GM20000 (cell line): ENCODE measurements around the gene FCRL4.

Experiments
- DNase-seq: peaks from one replicate; pipeline ENCODE4 v3.0.0; 2012; ENCODE audit warnings: low spot score
- CTCF ChIP-seq: IDR thresholded peaks from 2 replicates; pipeline ENCODE4 v1.5.1; 2012; ENCODE audit warnings: mild to moderate bottlenecking, control low read depth; ENCODE audit errors: extremely low read depth, missing control alignments

Gene FCRL4

GRCh38 chr1:157622471-157622870, 24.6 kb upstream of the FCRL4 start:
- TF ChIP-seq CTCF: no peak
- DNase-seq: no peak

GRCh38 chr1:157618190-157618589, 20.3 kb upstream of the FCRL4 start:
- no peak for TF ChIP-seq CTCF
- DNase-seq: no peak

- no peak for DNase-seq
- no peak for TF ChIP-seq CTCF
Measured at GRCh38 chr1:157600236-157600635, 2.4 kb upstream of the FCRL4 start.

DNA sequence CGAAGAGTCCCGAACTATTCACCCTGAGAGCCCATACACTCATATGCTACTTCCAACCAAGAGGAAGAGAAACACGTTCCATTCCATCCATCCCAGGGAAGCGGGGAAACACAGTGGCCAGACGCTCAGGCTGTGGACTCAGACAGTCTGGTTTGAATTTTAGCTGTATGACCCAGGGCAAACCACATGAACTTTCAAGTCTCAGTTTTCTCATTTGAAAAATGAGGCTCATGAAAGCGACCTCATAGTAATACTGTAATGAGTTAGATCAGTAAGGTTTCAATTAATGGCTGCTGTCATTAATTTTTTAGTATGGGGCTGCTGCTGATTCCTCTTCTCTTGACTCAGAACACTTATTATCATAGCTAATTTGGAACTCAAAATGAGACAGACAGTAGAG, 1.5 kb downstream of the FCRL4 start:
- DNase-seq: peak; percentile 27
- TF ChIP-seq CTCF: no peak

DNA sequence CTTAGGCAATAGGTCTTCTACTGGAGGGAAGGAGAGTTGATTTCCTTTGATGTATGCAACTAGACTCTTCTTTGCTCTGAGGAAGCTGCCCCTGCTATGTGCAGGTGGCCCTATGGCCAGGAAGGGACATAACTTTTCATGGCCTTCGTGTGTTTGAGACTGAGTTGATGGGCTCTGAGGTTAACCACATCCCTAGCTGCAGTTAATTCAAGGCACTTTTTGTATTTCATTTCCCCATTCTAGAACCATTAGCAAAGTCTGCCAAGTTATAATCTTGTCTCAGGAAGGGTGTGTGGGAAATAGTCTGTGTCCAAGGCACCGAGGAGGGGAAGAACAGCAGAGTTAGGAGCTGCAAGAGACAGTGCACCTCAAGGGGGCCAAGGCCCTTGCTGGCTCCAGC, 2.5 kb downstream of the FCRL4 start:
- DNase-seq: peak; percentile 56
- no peak for TF ChIP-seq CTCF

DNA sequence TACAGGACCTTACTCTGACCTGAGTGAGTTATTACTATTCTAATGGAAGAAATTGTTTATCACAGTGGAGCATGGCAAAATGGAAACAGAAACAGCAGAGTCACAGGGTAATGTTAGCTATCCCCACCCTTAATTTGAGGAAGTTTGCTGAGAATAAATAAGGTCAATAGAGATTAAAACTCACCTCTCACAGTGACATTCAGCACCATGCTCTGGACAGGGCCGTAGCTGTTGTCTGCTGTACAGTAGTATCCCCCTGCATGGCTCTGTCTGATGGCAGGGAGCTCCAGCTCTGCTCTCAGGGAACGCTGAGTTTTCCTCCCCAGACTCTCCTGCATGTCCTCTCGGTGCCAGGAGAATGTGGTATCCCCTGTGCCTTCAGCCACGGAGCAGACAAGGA, 11.9 kb downstream of the FCRL4 start:
- no peak for TF ChIP-seq CTCF
- no peak for DNase-seq

- no peak for TF ChIP-seq CTCF
Measured at GRCh38 chr1:157584503-157584902, 13.4 kb downstream of the FCRL4 start.

More at GRCh38 chr1:157584503-157584902, 13.4 kb downstream of the FCRL4 start:
- DNase-seq: no peak
